GM10266 (cell line): ENCODE data around the gene COMMD9.

Source experiments
- DNase-seq: peaks from one replicate; pipeline ENCODE4 v3.0.0; 2012; ENCODE audit errors: extremely low spot score
- CTCF ChIP-seq: IDR thresholded peaks from 2 replicates; pipeline ENCODE4 v1.5.1; 2012; ENCODE audit warnings: mild to moderate bottlenecking, low read depth; ENCODE audit not compliant: control insufficient read depth, insufficient read depth; ENCODE audit errors: missing control alignments

Gene COMMD9

GRCh38 chr11:36295926-36296325 is 6.7 kb upstream of the COMMD9 start, which contains the start of gene PRR5L:
Gene PRR5L, plus strand, starts transcription at chr11:36296288. Its CDS starts 104,834 bp downstream, at chr11:36401122.
- TF ChIP-seq CTCF, result no peak
- DNase-seq, result no peak

DNA sequence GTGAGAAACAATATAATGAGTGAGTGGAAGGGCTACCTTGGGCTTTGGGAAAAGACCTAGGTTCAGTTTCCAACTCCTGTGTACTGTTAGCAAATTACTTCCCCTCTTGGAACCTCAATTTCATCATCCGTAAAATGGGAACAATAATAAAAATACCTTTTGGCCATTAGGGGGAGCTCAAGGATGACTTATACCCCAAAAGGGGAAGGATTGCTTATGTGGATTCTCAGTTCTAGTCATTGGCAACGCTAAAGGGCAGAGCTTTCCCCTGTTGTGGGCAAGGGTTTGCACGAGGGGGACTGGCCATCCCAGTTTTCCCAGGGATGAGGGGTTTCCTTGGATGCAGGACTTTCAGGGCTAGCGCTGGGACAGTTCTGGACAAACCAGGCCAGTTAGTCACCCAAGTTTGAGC is 3.1 kb upstream of the COMMD9 start:
- TF ChIP-seq CTCF, result peak; percentile 49
- DNase-seq, result peak; percentile 74

DNA sequence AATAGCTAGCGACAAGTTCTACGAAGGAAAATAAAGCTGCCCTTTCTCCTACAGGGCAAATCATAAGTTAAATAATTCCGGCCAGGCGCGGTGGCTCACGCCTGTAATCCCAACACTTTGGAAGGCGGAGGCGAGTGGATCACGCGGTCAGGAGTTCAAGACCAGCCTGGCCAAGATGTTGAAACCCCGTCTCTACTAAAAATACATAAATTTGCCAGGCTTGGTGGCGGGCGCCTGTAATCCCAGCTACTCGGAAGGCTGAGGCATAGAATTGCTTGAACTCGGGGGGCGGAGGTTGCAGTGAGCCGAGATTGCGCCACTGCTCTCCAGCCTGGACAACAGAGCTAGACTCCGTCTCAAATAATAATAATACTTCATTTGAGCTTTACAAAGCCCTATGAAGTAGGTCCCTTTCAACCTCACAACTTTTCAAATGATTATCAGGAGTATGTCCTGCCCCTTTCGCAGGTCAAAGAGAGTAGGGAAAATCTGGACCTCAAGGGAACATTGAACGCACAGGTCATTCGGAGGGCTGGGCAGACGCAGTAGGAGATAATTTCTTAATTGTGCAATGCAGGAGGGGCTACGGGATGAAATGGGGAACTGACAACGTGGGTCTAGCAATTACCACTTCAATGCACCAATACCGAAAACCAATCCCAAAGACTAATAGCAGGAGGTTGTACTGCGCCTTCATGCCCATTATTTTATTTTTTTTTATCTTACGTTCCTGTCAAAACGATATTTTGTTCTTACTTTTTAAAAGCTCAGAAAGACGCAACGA is 590 bp downstream of the COMMD9 start:
- DNase-seq, result no peak
- no peak for TF ChIP-seq CTCF

DNA sequence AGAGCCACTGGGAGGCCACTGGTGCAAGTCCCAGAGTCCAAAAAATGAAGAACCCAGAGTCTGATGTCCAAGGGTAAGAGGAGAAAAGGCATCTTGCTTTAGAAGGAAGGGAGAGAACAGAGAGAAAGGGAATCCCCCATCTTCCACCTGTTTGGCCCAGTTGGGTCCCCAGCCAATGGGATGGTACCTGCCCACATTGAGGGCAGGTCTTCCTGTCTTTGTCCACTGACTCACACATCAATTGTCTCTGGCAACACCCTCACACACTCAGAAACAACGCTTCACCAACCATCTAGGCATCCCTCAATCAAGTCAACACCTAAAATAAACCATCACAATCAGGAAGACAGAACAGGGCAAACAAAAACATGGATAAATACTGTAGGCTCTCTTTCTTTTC is 6.3 kb downstream of the COMMD9 start:
- no peak for TF ChIP-seq CTCF
- DNase-seq, result no peak

DNA sequence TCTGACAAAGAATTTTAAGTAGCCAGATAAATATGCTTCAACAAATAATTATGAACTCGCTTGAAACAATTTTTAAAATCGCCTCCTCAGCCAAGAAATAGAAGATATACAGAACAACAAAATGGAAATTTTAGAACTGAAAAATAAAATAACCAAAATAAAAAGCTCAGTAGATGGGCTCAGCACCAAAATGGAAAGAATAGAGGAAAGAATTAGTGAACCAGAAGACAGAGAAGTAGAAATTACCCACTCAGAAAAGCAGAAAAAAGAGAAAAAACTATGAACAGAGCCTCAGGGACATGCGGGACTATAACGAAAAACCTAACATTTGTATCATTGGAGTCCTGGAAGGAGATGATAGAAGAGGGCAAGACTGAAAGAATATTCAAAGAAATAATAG is 7.4 kb downstream of the COMMD9 start:
- DNase-seq, result no peak
- TF ChIP-seq CTCF, result no peak

- TF ChIP-seq CTCF, result no peak
- no peak for DNase-seq
Measured at GRCh38 chr11:36280531-36280930, 8.7 kb downstream of the COMMD9 start.

- DNase-seq, result no peak
- TF ChIP-seq CTCF, result no peak
Measured at GRCh38 chr11:36278531-36279282, 10.5 kb downstream of the COMMD9 start.
